ENCODE measurements around the gene NPPB. TPM values are rescaled to one million over a fixed set of nuclear protein-coding genes. Genes with fewer than 3 reads are reported as not detected.
A peak's percentile ranks its signal among the peaks of the same experiment; 100 is the strongest.

The NPPB gene
- polyA plus RNA-seq, 1 experiment, result 0.38 TPM

- no peak for TF ChIP-seq CTCF (IDR thresholded peaks at IDR 0.05; ENCODE audit: insufficient read depth, low read depth, low read length)
- CTCF ChIA-PET, result interaction anchor here (0.6 to 3.3 kb wide), 6 partner anchors 49 to 191 kb away, joined by 3 to 12 read pairs (median 4); no protein-coding TSS in a partner anchor
- POLR2A ChIA-PET, result no interaction called here
Measured at GRCh38 chr1:11839727-11840705, 18.7 kb downstream of the NPPB start.

GRCh38 chr1:11838349-11839272 is 20.1 kb downstream of the NPPB start:
- peaks cover 61% of the 10 kb centered on the region for H3K36me3 ChIP-seq (ENCODE audit: control insufficient read depth, insufficient read depth, low read length)
- POLR2A ChIA-PET, result no interaction called here

More at GRCh38 chr1:11839727-11840705, 18.7 kb downstream of the NPPB start:
- Histone ChIP-seq H3K27me3 (ENCODE audit: control insufficient read depth, insufficient read depth, low read length) (no peaks in the 10 kb centered on the region), H3K4me3 (ENCODE audit: low read depth, low read length) (no peak overlapping the region), H3K36me3 (ENCODE audit: control insufficient read depth, insufficient read depth, low read length) (peaks cover 58% of the 10 kb centered on the region)
- no peak for DNase-seq (ENCODE audit: low read depth)

GRCh38 chr1:11837767-11838348 is 20.9 kb downstream of the NPPB start:
- POLR2A ChIA-PET, result no interaction called here
- no peak overlapping the region for H3K4me3 ChIP-seq (ENCODE audit: low read depth, low read length)
- CTCF ChIA-PET, result interaction anchor here (0.6 to 3.3 kb wide), 20 partner anchors 10 to 193 kb away, joined by 3 to 22 read pairs (median 4); partner anchors contain the start of gene NPPA
- TF ChIP-seq CTCF (IDR thresholded peaks at IDR 0.05; ENCODE audit: insufficient read depth, low read depth, low read length), result no peak
- H3K27me3 ChIP-seq (ENCODE audit: control insufficient read depth, insufficient read depth, low read length), result no peaks in the 10 kb centered on the region
- peaks cover 64% of the 10 kb centered on the region for H3K36me3 ChIP-seq (ENCODE audit: control insufficient read depth, insufficient read depth, low read length)
- no peak for DNase-seq (ENCODE audit: low read depth)

More at GRCh38 chr1:11838349-11839272, 20.1 kb downstream of the NPPB start:
- no peak for DNase-seq (ENCODE audit: low read depth)
- Histone ChIP-seq H3K4me3 (ENCODE audit: low read depth, low read length) (no peak overlapping the region), H3K27me3 (ENCODE audit: control insufficient read depth, insufficient read depth, low read length) (no peaks in the 10 kb centered on the region)
- TF ChIP-seq CTCF (IDR thresholded peaks at IDR 0.05; ENCODE audit: insufficient read depth, low read depth, low read length), result peak; percentile 100
- CTCF ChIA-PET, result interaction anchor here (0.6 to 3.3 kb wide), 22 partner anchors 10 to 192 kb away, joined by 3 to 22 read pairs (median 4); partner anchors contain the start of gene NPPA

GRCh38 chr1:11836955-11837766 is 21.6 kb downstream of the NPPB start:
- ChIA-PET CTCF (interaction anchor here (0.6 to 3.3 kb wide), 12 partner anchors 9 to 194 kb away, joined by 3 to 22 read pairs (median 4); partner anchors contain the start of genes CLCN6 and MTHFR), POLR2A (no interaction called here)
- no peak for TF ChIP-seq CTCF (IDR thresholded peaks at IDR 0.05; ENCODE audit: insufficient read depth, low read depth, low read length)
- H3K27me3 ChIP-seq (ENCODE audit: control insufficient read depth, insufficient read depth, low read length), result no peaks in the 10 kb centered on the region
- DNase-seq (ENCODE audit: low read depth), result no peak
- peaks cover 62% of the 10 kb centered on the region for H3K36me3 ChIP-seq (ENCODE audit: control insufficient read depth, insufficient read depth, low read length)
- no peak overlapping the region for H3K4me3 ChIP-seq (ENCODE audit: low read depth, low read length)

Measured in BJ (cell line).